ENCODE measurements around the gene RAC2.
"Not testable (repeated sequence)": the region's sequence is repeated elsewhere in the genome, so short reads cannot be mapped to it uniquely, and the experiment has no call there.

The RAC2 gene

DNA sequence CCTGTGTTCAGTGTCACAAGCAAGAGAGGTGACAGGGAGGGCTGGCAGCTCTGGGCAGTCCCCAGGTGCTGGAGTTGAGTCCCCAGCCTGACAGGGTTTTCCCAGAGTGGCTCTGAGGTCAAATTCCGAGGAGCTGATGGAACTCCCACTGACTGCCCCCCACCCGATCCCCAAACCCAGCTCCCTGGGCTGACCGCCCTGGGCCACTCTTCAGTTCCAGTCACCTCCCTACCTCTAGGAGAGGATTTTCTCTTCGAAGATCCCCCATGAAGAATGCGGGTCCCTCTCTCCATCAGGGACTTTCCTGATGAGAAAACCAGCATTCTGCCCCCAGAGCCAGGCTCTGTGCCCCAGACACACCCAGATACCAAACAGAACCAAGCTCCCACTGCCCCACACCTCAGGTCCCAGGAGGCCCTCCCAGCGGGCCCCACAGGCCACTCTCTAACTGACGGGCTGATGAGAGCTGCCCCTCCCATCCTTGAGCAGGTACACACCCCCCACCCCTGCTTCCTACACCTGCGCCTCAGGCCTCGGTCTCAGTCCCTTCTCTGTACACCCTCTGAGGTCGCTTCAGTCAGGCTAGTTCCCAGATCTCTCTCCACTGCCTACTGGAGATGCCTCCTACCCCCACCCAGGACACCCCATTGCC lies 12.1 kb upstream of the RAC2 start:
- Histone ChIP-seq H3K27ac (no peak overlapping the region), H3K4me3 (no peak overlapping the region)
- TF ChIP-seq, protein P1, sequence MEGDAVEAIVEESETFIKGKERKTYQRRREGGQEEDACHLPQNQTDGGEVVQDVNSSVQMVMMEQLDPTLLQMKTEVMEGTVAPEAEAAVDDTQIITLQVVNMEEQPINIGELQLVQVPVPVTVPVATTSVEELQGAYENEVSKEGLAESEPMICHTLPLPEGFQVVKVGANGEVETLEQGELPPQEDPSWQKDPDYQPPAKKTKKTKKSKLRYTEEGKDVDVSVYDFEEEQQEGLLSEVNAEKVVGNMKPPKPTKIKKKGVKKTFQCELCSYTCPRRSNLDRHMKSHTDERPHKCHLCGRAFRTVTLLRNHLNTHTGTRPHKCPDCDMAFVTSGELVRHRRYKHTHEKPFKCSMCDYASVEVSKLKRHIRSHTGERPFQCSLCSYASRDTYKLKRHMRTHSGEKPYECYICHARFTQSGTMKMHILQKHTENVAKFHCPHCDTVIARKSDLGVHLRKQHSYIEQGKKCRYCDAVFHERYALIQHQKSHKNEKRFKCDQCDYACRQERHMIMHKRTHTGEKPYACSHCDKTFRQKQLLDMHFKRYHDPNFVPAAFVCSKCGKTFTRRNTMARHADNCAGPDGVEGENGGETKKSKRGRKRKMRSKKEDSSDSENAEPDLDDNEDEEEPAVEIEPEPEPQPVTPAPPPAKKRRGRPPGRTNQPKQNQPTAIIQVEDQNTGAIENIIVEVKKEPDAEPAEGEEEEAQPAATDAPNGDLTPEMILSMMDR (IDR thresholded peaks at IDR 0.05), result no peak
- DNase-seq (ENCODE audit: low spot score), result no peak

DNA sequence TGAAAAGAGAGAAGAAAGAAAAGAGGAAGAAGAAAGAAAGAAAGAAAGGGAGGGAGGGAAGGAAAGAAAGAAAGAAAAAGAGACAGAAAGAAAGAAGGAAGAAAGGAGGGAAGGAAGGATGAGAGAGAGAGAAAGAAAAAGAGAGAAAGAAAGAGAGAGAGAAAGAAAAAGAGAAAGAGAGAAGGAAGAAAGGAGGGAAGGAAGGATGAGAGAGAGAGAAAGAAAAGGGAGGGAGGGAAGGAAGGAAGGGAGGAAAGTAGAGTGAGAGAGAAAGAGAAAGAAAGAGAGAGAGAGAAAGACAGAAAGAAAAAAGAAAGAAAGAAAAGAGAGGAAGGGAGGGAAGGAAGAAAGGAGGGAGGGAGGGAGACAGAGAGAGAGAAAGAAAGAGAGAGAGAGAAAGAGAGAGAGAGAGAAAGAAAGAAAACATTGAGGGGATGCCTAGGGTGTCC lies 11.5 kb upstream of the RAC2 start:
- no peak for DNase-seq (ENCODE audit: low spot score)
- TF ChIP-seq, protein P1 (IDR thresholded peaks at IDR 0.05), result no peak
- Histone ChIP-seq H3K4me3 (no peak overlapping the region), H3K27ac (no peak overlapping the region)

DNA sequence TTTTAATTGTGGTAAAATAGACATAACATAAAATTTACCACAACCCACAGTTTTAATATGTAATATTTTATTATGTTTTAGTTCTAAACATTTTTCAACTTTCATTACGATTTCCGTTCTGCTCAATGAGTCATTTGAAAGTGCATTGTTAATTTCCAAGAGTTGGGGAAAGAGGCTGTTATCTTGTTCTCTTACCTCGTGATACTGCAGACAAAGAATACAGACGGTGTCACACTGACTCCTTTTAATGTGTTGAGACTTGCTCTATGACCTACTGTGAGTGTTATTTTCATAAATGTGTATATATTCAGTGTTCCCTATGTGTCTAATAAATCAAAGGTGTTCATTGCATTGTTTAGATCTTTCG lies 10.8 kb upstream of the RAC2 start:
- no peak overlapping the region for H3K4me3 ChIP-seq
- TF ChIP-seq, protein P1 (IDR thresholded peaks at IDR 0.05), result no peak
- no peak overlapping the region for H3K27ac ChIP-seq
- no peak for DNase-seq (ENCODE audit: low spot score)

DNA sequence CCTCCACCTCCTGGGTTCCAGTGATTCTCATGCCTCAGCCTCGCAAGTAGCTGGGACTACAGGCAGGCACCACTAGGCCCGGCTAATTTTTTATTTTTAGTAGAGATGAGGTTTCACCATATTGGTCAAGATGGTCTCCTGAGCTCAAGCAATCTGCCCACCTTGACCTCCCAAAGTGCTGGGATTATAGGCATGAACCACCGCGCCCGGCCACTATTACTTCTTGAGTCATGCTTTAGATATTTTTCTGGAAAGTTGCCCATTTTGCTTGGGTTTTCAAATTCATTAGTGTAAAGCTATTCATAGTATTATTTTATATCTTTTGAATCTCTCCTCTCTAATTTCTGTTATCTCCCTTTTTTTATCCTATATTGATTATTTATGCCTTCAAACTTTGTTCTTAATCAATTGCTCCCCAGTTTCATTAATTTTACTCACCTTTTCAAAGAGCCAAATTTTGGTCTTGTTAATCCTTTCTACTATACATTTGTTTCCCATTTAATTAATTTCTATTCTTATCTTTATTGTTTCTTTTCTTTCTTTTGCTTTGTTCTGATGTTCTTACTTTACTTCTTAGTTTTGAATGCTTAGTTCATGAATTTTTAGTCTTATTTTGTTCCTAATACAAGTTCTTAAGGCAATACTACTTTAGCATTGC lies 10.3 kb upstream of the RAC2 start:
- no peak for DNase-seq (ENCODE audit: low spot score)
- Histone ChIP-seq H3K27ac (no peak overlapping the region), H3K4me3 (no peak overlapping the region)
- TF ChIP-seq, protein P1 (IDR thresholded peaks at IDR 0.05), result no peak

- TF ChIP-seq, protein P1 (IDR thresholded peaks at IDR 0.05), result no peak
- H3K27ac ChIP-seq, result no peak overlapping the region
- DNase-seq (ENCODE audit: low spot score), result no peak
- no peak overlapping the region for H3K4me3 ChIP-seq
These were observed 9.1 kb upstream of the RAC2 start for GRCh38 chr22:37253126-37253660.

GRCh38 chr22:37251836-37252235 lies 7.8 kb upstream of the RAC2 start:
- not testable (repeated sequence) for H3K4me3 ChIP-seq; H3K27ac ChIP-seq; DNase-seq (ENCODE audit: low spot score)

- no peak for DNase-seq (ENCODE audit: low spot score)
- Histone ChIP-seq H3K4me3 (no peak overlapping the region), H3K27ac (no peak overlapping the region)
- TF ChIP-seq, protein P1 (IDR thresholded peaks at IDR 0.05), result no peak
These were observed 5.9 kb upstream of the RAC2 start for GRCh38 chr22:37249986-37250385.

Measured in coronary artery (tissue), 2 donors.